Omental fat pad (tissue), 4 donors: Measurements from ENCODE around the gene CCDC74A. TPM values are rescaled to one million over a fixed set of nuclear protein-coding genes. Genes with fewer than 3 reads are reported as not detected.
"Not testable (repeated sequence)": the region's sequence is repeated elsewhere in the genome, so short reads cannot be mapped to it uniquely, and the experiment has no call there.

Experiments
- ATAC-seq: fragments of 150-250 bp; one replicate; pipeline ENCODE4 v1.9.1; 2016; ENCODE audit warnings: mild to moderate bottlenecking, moderate library complexity; ENCODE audit not compliant: low FRiP score
- DNase-seq: peaks from one replicate; pipeline ENCODE4 v3.0.0-alpha.2; 2019; ENCODE audit warnings: low spot score
- total RNA-seq, 4 donors: library from RNA; depleted of rRNA; stranded (reverse); fragments of >200 nt; gene quantifications; one replicate each; pipeline ENCODE4 v1.1.0, GENCODE V29; 2016
- TF ChIP-seq, protein P1 (sequence below), 3 donors: fragments of 450-650 bp; IDR thresholded peaks; one replicate each; pipeline ENCODE4 v1.5.1; 2016 to 2017; ENCODE audit warnings: antibody characterized with exemption in 3 of 3, mild to moderate bottlenecking in 3 of 3, moderate library complexity in 2 of 3

The CCDC74A gene
- 1 to 10 TPM; 1.7 to 7.4 (median 2.8) TPM for total RNA-seq

DNA sequence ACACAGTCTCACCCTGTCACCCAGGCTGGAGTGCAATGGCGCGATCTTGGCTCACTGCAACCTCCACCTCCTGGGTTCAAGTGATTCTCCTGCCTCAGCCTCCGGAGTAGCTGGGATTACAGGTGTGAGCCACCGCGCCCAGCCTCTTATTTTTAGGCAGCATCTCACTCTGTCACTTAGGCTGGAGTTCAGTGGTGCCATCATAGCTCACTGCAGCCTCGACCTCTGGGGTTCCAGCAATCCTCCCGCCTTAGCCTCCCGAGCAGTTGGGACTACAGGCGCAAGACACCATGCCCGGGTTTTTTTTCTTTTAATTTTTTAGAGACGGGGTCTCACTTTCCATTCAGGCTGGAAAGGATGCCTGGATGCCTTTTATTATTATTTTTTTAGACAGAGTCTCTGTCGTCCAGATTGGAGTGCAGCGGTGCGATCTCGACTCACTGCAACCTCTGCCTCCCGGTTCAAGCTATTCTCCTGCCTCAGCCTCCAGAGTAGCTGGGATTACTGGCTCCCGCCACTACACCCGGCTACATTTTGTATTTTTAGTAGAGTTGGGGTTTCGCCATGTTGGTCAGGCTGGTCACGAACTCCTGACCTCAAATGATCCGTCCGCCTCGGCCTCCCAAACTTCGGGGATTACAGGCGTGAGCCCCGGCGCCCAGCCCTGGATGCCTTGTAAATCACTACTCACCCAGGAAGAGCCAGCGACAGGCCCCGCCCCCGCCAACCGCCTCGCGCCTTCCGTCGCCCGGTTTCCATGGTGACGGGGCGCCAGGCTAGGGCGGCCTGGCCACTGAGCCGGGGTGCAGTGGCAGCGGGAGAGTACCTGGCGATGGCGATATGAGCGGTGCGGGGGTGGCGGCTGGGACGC is at the start of gene CCDC74A:
Gene CCDC74A, plus strand, starts transcription at position 758 of the 871 bp plus-strand sequence. Its CDS starts 83 bp downstream, at position 841.
- DNase-seq: not testable (repeated sequence)
- peak; percentile 42 for ATAC-seq

GRCh38 chr2:131478074-131478849 is 49.4 kb upstream of the CCDC74A start:
- not testable (repeated sequence) for DNase-seq, ATAC-seq

DNA sequence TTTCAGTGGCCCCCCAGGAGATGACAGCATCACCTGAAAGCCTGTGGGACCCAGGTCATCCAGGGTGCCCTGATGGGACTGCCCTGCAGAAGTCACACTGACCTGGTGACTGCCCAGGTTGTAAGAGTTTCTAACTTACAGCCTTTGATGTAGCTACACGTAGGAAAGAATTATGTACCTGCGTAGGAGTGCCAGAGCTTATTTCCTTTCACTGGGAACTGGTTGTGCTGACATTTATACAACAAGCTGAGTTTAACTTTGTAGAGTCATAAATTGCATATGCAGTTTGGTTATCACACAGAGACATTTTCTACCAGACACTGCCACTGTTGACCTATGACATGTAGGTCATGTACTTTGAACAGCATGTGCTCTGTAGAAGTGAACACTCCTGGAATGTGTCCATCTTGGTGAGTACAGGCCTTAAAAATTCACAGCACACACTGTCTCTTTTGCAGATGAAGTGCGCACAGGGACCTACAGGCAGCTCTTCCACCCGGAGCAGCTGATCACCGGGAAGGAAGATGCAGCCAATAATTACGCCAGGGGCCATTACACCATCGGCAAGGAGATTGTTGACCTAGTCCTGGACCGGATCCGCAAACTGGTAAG is 48.7 kb upstream of the CCDC74A start:
- DNase-seq: not testable (repeated sequence)

GRCh38 chr2:131480351-131480750 is 47.3 kb upstream of the CCDC74A start:
- ATAC-seq, DNase-seq: not testable (repeated sequence)

More for the DNA sequence above, 48.7 kb upstream of the CCDC74A start:
- ATAC-seq: not testable (repeated sequence)

GRCh38 chr2:131482506-131483155 is 45.1 kb upstream of the CCDC74A start:
- ATAC-seq, DNase-seq: not testable (repeated sequence)

DNA sequence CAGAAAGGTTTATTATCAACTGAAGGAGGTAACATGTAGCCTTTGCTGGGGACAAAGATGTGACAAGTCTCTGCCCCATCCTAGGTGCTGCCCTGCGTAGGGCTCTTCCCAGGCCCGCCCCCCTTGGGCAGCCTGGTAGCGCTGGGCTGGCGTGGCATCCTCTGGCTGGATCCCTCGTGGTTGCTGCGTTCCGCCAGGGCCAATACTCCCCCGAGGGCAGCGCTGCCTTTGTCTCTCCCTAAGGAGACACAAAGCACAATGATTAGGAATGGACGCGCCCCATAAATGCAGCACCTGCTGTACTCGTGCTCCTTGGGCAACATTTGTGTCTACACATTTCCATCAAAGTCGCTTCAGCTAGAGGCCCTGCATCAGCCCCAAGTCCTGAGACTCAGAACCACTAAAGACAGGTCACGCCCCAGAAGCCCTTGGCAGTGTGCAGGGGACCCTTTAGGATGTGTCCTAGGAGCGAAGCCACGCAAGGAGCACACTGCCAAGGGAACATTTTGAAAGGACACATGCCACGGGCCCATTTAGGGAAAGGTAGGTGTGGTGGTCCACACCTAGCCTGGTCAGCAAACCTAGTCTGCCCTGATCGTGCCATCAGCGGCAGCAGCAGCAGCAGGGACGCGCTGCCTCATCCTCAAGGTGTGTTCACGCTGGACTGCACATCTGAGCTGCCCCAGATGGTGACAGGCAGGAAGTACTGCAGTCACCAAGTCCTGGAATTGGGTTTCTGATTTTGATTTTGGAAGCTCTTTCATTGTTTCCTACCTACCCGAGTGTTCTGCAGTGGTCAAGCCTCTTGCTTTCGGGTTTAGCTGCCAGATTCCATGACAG is 43.5 kb upstream of the CCDC74A start:
- not testable (repeated sequence) for DNase-seq, ATAC-seq

GRCh38 chr2:131484906-131485460 is 42.7 kb upstream of the CCDC74A start:
- not testable (repeated sequence) for DNase-seq, ATAC-seq

- not testable (repeated sequence) for DNase-seq
Observed at GRCh38 chr2:131486201-131486902, 41.3 kb upstream of the CCDC74A start.

GRCh38 chr2:131488306-131489205 is 39.1 kb upstream of the CCDC74A start:
- DNase-seq: no peak
- TF ChIP-seq, protein P1, sequence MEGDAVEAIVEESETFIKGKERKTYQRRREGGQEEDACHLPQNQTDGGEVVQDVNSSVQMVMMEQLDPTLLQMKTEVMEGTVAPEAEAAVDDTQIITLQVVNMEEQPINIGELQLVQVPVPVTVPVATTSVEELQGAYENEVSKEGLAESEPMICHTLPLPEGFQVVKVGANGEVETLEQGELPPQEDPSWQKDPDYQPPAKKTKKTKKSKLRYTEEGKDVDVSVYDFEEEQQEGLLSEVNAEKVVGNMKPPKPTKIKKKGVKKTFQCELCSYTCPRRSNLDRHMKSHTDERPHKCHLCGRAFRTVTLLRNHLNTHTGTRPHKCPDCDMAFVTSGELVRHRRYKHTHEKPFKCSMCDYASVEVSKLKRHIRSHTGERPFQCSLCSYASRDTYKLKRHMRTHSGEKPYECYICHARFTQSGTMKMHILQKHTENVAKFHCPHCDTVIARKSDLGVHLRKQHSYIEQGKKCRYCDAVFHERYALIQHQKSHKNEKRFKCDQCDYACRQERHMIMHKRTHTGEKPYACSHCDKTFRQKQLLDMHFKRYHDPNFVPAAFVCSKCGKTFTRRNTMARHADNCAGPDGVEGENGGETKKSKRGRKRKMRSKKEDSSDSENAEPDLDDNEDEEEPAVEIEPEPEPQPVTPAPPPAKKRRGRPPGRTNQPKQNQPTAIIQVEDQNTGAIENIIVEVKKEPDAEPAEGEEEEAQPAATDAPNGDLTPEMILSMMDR (IDR thresholded peaks at IDR 0.05): no peak
- ATAC-seq: no peak

More at GRCh38 chr2:131486201-131486902, 41.3 kb upstream of the CCDC74A start:
- ATAC-seq: not testable (repeated sequence)

DNA sequence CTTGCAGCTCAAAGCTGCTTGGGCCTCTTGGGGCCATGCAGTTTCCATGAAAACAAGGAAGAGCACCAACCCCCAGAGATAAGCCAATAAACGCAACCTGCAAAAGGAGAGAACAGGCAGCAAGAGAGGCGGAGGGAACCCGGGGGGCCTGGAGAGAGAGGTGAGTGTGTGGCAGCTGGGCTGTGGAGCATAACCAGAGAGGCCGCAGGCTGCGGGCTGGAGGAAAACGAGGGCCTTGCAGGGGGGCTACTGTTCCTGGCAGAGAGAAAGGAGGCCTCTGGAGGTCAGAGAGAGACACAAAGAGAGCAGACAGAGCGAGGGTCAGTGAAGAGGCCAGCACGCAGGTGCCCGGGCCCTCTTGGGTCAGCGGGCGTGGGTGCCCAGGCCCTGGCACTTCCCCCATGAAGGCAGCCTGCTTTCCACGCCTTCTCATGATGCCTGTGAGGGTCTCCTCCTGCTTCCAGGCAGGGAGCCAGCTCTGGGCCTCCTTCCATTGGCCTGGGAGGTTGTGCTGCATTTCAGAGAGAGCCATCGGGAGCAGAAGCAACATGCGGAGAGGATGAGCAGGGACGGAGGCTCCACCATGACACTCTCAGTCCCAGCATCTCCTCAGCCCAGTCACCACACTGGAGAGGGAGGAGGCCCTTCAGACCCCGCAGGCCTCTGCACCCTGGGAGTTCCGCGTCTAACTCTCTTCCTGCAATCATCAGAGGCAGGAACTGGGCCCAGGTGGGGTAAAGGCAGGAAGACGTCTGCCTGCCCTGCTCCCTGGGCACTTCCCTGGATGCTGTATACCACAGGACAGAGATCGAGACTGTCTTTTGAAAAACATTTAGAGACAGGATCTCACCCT is 36.8 kb upstream of the CCDC74A start:
- DNase-seq, ATAC-seq: not testable (repeated sequence)

GRCh38 chr2:131491469-131491836 is 36.2 kb upstream of the CCDC74A start:
- ATAC-seq: peak; percentile 24
- DNase-seq: not testable (repeated sequence)

DNA sequence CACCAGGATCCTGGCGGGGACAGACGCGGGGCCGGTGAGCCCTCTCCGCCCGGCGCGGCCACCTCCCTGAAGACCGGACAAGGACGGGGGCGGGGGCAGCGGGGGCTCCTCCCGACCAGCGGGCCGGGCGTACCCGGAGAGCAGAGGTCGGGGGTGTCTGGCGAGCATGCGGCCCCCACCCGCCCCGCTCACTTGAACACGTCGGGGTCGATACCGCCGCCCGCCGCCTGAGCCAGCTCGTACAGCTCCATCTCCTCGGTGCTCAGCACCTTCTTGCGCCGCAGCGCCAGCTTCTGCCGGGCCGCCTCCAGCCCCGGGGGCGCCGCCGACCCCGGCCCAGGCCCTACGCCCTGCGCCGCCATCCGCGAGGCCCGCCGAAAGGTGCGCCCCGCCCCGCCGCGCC is 35.7 kb upstream of the CCDC74A start, which contains the start of gene MZT2A:
Gene MZT2A, minus strand, starts transcription at position 383 of the 403 bp plus-strand sequence. Its CDS starts 21 bp downstream, at position 362.
- not testable (repeated sequence) for DNase-seq
- peak; percentile 15 for ATAC-seq
